Fibroblast of upper back skin (primary cell): ENCODE results near the gene ORMDL1.

Experiments
- DNase-seq: peaks from one replicate; pipeline ENCODE4 v3.0.0-alpha.2; 2013

ORMDL1 gene, protein sequence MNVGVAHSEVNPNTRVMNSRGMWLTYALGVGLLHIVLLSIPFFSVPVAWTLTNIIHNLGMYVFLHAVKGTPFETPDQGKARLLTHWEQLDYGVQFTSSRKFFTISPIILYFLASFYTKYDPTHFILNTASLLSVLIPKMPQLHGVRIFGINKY

GRCh38 chr2:189783927-189784867 is at the start of gene ORMDL1, which contains the start of gene PMS1:
ORMDL1 (minus strand) TSS chr2:189784339; CDS start chr2:189782595, 1,744 bp downstream.
PMS1 (plus strand) TSS chr2:189784450; CDS start chr2:189791810, 7,360 bp downstream.
- DNase-seq: peak; percentile 95

DNA sequence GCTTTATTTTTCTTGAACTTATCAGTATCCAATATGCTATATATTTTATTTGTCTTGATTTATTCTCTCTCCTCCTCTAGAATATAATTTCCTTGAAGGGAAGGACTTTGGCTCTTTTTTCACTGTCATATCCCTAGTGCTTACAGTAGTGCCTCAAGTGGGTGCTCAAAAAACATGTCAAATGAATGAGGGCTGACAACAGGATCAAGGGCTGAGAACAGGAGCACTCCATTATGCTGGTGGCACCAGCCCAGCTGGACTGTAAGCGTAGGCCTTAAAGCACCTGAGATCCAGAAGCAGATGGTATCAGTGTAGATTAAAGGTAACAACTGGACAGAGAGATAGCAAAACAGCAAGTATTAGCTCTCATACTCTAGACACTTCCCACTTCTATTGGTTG is 46.4 kb upstream of the ORMDL1 start:
- no peak for DNase-seq

- peak; percentile 84 for DNase-seq
These were observed 45.1 kb upstream of the ORMDL1 start for GRCh38 chr2:189829102-189829833.

GRCh38 chr2:189826039-189826438 is 41.9 kb upstream of the ORMDL1 start:
- no peak for DNase-seq

DNA sequence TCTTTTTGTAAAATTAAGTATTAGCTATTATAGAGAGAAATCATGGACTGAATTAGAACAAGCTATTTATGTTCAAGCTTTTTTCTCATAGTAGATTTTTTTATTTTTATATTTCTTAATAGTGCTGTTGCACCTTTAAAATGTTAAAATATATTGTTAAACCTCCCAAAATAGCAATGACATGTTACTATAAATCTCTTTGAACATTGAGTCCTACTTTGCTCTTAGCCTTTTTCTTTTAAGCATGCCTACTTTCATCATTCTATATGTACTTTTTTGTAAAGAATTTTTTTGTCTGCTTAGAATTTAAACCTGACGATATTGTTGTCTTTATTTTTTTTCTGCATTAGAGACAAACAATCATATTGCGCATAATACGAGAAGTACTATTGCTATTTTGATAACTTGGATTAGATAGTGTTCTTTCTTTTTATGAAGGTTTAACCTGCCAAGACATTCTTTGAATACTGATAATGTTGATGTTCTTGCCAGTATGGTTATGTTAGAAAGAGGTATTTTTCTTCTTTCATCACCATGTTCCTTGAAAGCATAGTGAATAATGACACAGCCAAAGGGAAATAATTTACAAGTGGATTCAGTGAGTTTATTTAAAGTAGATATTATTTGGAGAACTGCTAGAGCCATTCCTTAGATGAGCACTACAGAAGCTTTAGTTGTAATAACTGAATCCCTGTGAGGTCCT is 40.7 kb upstream of the ORMDL1 start:
- DNase-seq: peak; percentile 24

DNA sequence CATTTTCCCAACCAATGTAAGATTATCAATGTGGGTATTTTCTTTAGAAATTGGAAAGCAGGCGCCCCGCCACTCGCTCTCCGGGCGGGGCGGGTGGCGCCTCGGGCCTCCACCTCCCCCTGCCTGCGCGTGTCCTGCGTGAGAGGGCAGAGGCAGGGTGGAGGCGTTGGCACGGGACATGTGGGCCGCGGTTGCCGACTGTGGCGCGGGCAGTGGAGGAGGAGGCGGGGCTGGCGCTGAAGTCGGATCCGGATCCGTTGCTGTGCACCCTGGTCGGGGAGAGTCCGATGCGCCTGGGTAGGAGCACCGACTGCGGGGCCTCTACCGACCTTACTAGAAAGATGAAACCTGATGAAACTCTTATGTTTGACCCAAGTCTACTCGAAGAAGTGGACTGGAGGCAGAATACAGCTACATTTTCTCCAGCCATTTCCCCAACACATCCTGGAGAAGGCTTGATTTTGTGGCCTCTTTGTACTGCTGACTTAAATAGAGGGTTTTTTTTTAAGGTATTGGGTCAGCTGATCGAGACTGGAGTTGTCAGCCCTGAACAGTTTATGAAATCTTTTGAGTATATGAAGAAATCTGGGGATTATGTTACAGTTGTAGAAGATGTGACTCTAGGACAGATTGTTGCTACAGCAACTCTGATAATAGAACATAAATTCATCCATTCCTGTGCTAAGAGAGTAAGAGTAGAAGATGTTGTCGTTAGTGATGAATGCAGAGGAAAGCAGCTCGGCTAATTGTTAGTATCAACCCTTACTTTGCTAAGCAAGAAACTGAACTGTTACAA is 38.0 kb upstream of the ORMDL1 start:
- peak; percentile 39 for DNase-seq

- DNase-seq: peak; percentile 76
These were observed 35.2 kb upstream of the ORMDL1 start for GRCh38 chr2:189819297-189819704.

DNA sequence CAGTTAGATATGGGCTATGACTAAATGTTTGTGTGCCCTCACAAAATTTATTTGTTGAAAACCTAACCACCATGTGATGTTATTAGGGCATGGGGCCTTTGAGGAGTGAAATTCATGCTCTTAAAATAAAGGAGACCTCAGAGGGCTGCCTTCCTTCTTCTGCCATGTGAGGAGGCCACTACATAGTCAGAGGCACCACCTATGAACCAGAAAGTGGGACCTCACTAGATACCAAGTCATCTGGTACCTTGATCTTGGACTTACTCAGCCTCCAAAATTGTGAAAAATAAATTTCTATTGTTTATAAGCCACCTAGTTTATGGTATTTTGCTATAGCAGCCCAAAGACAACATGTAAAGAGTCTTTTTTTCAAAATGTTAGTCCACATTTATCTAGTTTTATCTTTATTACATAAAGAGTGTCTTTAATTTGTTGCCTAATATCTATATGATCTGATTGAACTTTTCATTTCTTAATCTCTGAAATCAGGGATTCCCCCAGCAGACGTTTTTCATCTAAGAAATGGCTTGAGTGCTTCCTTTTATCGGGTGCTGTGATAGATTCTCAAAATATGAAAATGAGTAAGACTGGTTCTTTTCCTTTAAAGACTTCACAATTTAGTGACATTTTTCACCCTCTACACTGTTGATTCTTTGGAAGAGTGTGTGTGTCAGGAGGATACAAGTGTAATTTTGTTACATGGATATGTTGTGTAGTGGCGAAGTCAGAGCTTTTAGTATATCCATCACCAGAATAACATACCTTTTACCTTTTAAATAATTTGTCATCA is 34.3 kb upstream of the ORMDL1 start:
- DNase-seq: no peak

- no peak for DNase-seq
These were observed 19.3 kb upstream of the ORMDL1 start for GRCh38 chr2:189803431-189803830.

- DNase-seq: no peak
These were observed 18.3 kb upstream of the ORMDL1 start for GRCh38 chr2:189802396-189802912.

- peak; percentile 61 for DNase-seq
These were observed 15.4 kb upstream of the ORMDL1 start for GRCh38 chr2:189799531-189799930.

- no peak for DNase-seq
These were observed 14.8 kb upstream of the ORMDL1 start for GRCh38 chr2:189799030-189799331.

- DNase-seq: peak; percentile 63
These were observed 14.3 kb upstream of the ORMDL1 start for GRCh38 chr2:189798312-189799029.

DNA sequence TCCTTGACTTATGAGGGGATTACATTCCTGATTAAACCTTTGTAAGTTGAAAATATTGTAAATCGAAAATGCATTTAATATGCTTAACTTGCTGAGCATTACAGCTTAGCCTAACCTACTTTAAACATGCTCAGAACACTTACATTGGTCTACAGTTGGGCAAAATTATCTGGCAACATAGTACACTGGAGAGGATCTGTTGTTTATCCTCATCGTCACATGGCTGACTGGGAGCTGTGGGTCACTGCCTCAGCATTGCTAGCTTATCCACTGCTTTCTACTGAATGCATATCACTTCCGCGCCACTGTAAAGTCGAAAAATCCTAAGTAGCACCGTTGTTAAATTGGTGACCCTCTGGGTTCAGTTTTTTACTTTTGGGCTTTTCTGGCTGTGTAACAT is 13.8 kb upstream of the ORMDL1 start:
- DNase-seq: no peak

DNA sequence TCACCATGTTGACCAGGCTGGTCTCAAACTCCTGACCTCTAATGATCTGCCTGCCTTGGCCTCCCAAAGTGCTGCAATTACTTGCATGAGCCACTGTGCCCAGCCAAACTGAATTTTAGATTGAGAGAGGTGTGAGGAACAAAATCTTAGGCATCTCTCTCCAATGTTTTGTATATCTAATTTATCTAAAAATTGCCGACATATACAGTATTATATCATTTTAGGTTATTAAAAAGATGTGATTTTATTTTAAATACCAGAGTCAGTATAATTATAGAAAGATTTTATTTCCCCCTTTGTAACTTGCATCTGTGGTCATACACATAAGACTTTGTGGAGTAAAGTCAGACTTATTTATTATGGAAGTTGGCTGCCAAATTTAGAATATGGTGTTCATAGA is 10.2 kb upstream of the ORMDL1 start:
- DNase-seq: no peak

- DNase-seq: no peak
These were observed 7.4 kb upstream of the ORMDL1 start for GRCh38 chr2:189791338-189792042.

DNA sequence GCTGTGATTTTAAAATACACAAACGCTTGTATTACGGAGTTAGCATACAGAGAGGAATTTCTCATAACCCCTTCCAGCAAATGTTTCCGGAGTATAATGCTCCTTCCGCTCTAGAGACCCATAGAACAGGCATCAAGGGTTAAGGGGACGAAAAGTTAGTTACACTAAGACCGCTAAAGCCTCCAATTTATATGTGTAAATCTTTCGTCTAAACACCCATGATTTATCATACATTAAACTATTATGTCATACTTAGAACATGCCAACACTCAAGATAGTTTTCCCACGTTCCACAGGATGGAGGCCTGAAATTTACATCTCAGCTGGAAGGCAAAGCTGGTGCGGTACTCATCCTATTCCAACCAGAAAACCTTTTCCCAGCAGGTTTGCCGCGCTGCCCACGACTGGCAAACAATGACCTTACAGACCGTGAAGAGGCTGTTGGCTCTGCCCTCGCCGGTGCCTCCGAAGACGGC is 650 bp downstream of the ORMDL1 start:
- peak; percentile 18 for DNase-seq

GRCh38 chr2:189782221-189782671 is 1.9 kb downstream of the ORMDL1 start:
- no peak for DNase-seq

DNA sequence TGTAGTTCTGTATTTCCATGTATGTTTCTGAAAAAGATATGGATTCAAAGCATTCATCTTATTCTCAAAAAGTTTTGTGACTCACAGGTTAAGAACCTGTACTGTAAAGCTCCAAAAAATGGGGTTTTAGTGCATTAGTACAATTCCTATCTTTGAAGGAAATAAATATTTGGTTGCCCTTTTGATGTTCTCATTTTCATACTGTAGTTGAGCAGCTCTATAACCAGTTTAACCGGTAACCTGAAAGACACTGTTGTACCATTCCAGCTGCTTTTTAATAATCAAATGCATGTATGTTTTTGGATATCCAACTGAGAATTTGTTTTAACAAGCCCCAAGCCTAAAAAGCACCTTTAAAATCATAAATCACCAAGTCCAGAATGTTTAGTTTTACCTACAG is 11.9 kb downstream of the ORMDL1 start:
- no peak for DNase-seq
